ENCODE measurements around the gene RPN2. TPM values are rescaled to one million over a fixed set of nuclear protein-coding genes. Genes with fewer than 3 reads are reported as not detected.

Gene RPN2
- total and polyA plus RNA-seq, 2 of the 13 experiments (the other 11 are each of a cell fraction or from before 2014, with no cell fraction given): 587 to 1,818 TPM

GRCh38 chr20:37209661-37210314, 30.7 kb downstream of the RPN2 start:
- TF ChIP-seq NCOA2 (CRISPR knock-in tag; IDR thresholded peaks at IDR 0.05) (no peak), GRHL1 (CRISPR knock-in tag; conservative IDR thresholded peaks at IDR 0.05) (no peak), RARG (CRISPR knock-in tag; IDR thresholded peaks at IDR 0.05; ENCODE audit: low read depth) (no peak), FOSL2 (CRISPR knock-in tag; IDR thresholded peaks at IDR 0.05) (0 out of 2 replicates have a peak, but pooled peaks have one; percentile 19), MTA3 (CRISPR knock-in tag; IDR thresholded peaks at IDR 0.05) (no peak), FOXK2 (IDR thresholded peaks at IDR 0.05) (no peak), ZNF766 (CRISPR knock-in tag; IDR thresholded peaks at IDR 0.05; ENCODE audit: borderline replicate concordance) (no peak), ZSCAN31 (CRISPR knock-in tag; IDR thresholded peaks at IDR 0.05; ENCODE audit: low read depth) (no peak), RBM22 (optimal IDR thresholded peaks at IDR 0.05; ENCODE audit: low read length) (peak; percentile 78), MLXIP (CRISPR knock-in tag; IDR thresholded peaks at IDR 0.05; ENCODE audit: borderline replicate concordance) (no peak), ZNF652 (CRISPR knock-in tag; IDR thresholded peaks at IDR 0.05; ENCODE audit: borderline replicate concordance, low read depth) (no peak), BRCA1 (CRISPR knock-in tag; IDR thresholded peaks at IDR 0.05) (no peak), RAD21 (CRISPR knock-in tag; IDR thresholded peaks at IDR 0.05) (no peak), HOXA9 (CRISPR knock-in tag; IDR thresholded peaks at IDR 0.05; ENCODE audit: borderline replicate concordance) (no peak), ZNF678 (CRISPR knock-in tag; IDR thresholded peaks at IDR 0.05) (no peak), JUNB (CRISPR knock-in tag; IDR thresholded peaks at IDR 0.05; ENCODE audit: borderline replicate concordance) (no peak)
- WGBS (ENCODE audit: low lambda C conversion rate): 93% methylated on average over 6 of the region's 6 CpGs
- Histone ChIP-seq H2AFZ (ENCODE audit: low read length) (no peak overlapping the region), H4K20me1 (ENCODE audit: insufficient read depth, low read length) (no peaks in the 10 kb centered on the region), H3K27me3 (ENCODE audit: control insufficient read depth in 1 of 2, insufficient read depth in 2 of 2, low read length in 2 of 2) (no peaks in the 10 kb centered on the region), H3K4me2 (ENCODE audit: low read depth, low read length) (no peak overlapping the region), H3K79me2 (ENCODE audit: insufficient read depth, low read length) (no peaks in the 10 kb centered on the region), H3K27ac (ENCODE audit: extremely low read length, insufficient read depth, low read length) (no peak overlapping the region), H3K36me3 (replicated peaks in 1 of 2; ENCODE audit: control insufficient read depth in 1 of 2, insufficient read depth in 2 of 2, low read length in 2 of 2) (peaks cover 51 to 85% of the 10 kb centered on the region in 2 experiments), H3K9me3 (ENCODE audit: low read length) (no peaks in the 10 kb centered on the region), H3K9ac (ENCODE audit: insufficient read depth, low read depth, low read length) (no peak overlapping the region), H3K4me1 (ENCODE audit: insufficient read depth, low read length) (no peaks in the 10 kb centered on the region), H3K4me3 (replicated peaks in 1 of 3; ENCODE audit: insufficient read depth in 1 of 3, low read depth in 2 of 3, low read length in 3 of 3) (no peak overlapping the region)
- FAIRE-seq: no peak
- in situ Hi-C loops (cut with HindIII; ENCODE audit: extremely low pct_ligation_motif_present, low pct_unique_long_range_greater_than_20kb): no loop called here
- ChIA-PET CTCF (ENCODE audit: low intra/inter-chr PET ratio, low total read pairs) (no interaction called here), POLR2A (no interaction called here)
- no peak for ATAC-seq
- BruUV-seq (replicated peaks): no TSS peak
- DNase-seq (ENCODE audit: low spot score): no peak
- intact Hi-C loops (cut with micrococcal nuclease; ENCODE audit: unreplicated experiment): no loop called here

All from HepG2 (cell line).